HL-60 (cell line): ENCODE measurements around the gene CAMTA1.

ENCODE experiments used
- DNase-seq, 2 experiments: peaks; one replicate each; pipeline ENCODE4 v3.0.0-alpha.2; 2010 to 2020; ENCODE audit warnings: low read depth in 1 of 2, low spot score in 1 of 2
- H3K27ac ChIP-seq: fragments of 250-450 bp; sonication (Bioruptor Pico); replicated peaks from 2 replicates; pipeline ENCODE4 v1.5.1; 2020; ENCODE audit warnings: mild to moderate bottlenecking, moderate library complexity
- H3K27me3 ChIP-seq: fragments of 250-450 bp; sonication (Bioruptor Pico); 2 replicates; pipeline ENCODE4 v1.5.1; 2021; ENCODE audit warnings: mild to moderate bottlenecking, moderate library complexity; ENCODE audit not compliant: insufficient read depth, poor library complexity, severe bottlenecking
- H3K4me3 ChIP-seq: replicated peaks from 2 replicates; pipeline ENCODE4 v1.5.1; 2011; ENCODE audit warnings: mild to moderate bottlenecking, control low read depth, low read length; ENCODE audit not compliant: insufficient read depth
- GABPA ChIP-seq: IDR thresholded peaks from 2 replicates; pipeline ENCODE4 v1.6.1; 2012; ENCODE audit warnings: low read depth
- POLR2AphosphoS5 ChIP-seq: IDR thresholded peaks from 2 replicates; pipeline ENCODE4 v1.6.1; 2012; ENCODE audit warnings: low read depth
- SPI1 ChIP-seq: IDR thresholded peaks from 2 replicates; pipeline ENCODE4 v1.6.1; 2012; ENCODE audit warnings: low read depth, mild to moderate bottlenecking, borderline replicate concordance
- TF ChIP-seq, protein P1 (sequence below): IDR thresholded peaks from one replicate; pipeline ENCODE4 v1.5.1; 2011; ENCODE audit warnings: low read length, control low read depth, inconsistent platforms; ENCODE audit not compliant: insufficient read depth
- TF ChIP-seq, protein P2 (sequence below): IDR thresholded peaks from 2 replicates; pipeline ENCODE4 v1.6.1; 2012; ENCODE audit warnings: low read depth; ENCODE audit not compliant: insufficient replicate concordance

Gene CAMTA1

DNA sequence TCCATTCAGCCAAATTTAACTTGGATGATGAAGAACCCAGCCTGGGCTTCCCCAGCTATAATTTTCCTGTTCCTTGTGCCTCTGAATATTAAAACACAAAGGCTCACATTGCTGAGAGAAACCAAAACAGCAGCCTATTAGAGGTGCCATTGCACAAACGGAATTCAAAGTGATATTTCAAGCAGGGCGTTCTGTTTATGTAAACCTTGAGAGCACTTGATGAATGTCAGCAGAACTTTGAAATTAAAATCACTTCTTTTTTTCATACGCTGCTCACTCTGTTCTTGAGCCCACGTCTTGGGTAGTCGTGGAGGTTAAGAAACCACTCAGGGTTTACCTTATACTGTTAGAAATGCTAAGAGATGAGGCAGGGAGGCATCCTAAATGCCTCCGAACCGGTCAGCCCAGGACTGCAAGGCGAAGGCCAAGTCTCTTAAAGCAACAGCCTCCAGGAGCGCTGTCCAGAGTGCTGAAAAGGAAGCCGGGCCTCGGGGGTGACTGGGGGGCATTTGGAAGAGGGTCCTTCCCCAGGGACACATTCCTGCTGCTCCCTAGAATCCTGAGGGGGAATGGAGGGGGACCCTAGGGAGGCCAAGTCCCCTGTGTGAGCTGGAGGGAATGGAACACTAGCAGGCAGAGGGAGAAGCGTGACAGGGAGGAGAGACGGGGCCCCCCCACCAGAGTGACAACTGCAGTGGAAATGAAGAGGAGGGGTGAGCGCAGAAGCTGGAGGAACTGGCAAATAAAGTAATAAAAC is 831.0 kb downstream of the CAMTA1 start:
- Histone ChIP-seq H3K27ac (no peak overlapping the region), H3K27me3 (no peaks in the 10 kb centered on the region), H3K4me3 (no peak overlapping the region)
- TF ChIP-seq POLR2AphosphoS5 (no peak), GABPA (no peak), SPI1 (no peak)
- TF ChIP-seq, protein P1, sequence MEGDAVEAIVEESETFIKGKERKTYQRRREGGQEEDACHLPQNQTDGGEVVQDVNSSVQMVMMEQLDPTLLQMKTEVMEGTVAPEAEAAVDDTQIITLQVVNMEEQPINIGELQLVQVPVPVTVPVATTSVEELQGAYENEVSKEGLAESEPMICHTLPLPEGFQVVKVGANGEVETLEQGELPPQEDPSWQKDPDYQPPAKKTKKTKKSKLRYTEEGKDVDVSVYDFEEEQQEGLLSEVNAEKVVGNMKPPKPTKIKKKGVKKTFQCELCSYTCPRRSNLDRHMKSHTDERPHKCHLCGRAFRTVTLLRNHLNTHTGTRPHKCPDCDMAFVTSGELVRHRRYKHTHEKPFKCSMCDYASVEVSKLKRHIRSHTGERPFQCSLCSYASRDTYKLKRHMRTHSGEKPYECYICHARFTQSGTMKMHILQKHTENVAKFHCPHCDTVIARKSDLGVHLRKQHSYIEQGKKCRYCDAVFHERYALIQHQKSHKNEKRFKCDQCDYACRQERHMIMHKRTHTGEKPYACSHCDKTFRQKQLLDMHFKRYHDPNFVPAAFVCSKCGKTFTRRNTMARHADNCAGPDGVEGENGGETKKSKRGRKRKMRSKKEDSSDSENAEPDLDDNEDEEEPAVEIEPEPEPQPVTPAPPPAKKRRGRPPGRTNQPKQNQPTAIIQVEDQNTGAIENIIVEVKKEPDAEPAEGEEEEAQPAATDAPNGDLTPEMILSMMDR: no peak
- TF ChIP-seq, protein P2, sequence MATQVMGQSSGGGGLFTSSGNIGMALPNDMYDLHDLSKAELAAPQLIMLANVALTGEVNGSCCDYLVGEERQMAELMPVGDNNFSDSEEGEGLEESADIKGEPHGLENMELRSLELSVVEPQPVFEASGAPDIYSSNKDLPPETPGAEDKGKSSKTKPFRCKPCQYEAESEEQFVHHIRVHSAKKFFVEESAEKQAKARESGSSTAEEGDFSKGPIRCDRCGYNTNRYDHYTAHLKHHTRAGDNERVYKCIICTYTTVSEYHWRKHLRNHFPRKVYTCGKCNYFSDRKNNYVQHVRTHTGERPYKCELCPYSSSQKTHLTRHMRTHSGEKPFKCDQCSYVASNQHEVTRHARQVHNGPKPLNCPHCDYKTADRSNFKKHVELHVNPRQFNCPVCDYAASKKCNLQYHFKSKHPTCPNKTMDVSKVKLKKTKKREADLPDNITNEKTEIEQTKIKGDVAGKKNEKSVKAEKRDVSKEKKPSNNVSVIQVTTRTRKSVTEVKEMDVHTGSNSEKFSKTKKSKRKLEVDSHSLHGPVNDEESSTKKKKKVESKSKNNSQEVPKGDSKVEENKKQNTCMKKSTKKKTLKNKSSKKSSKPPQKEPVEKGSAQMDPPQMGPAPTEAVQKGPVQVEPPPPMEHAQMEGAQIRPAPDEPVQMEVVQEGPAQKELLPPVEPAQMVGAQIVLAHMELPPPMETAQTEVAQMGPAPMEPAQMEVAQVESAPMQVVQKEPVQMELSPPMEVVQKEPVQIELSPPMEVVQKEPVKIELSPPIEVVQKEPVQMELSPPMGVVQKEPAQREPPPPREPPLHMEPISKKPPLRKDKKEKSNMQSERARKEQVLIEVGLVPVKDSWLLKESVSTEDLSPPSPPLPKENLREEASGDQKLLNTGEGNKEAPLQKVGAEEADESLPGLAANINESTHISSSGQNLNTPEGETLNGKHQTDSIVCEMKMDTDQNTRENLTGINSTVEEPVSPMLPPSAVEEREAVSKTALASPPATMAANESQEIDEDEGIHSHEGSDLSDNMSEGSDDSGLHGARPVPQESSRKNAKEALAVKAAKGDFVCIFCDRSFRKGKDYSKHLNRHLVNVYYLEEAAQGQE: peak; percentile 98
- no peak for DNase-seq

DNA sequence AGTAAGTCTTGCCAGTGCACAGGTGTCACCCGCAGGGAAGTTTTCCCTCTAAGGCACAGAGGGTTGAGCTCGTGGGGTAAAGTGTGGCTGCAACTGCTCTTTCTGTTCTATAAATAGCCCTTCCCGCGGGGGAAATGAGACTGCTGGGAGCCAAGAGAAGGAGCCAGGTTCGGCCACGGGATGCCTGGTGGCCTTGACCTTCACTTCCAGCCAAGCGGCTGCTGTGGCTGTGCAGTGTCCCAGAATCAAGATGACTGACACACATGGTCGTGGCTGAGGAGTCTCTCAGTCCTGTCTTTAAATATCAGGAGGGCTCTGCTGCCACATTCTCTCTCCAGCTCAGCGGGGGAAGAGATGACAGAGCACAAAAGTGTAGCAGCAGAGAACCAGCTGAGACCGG is 831.7 kb downstream of the CAMTA1 start:
- Histone ChIP-seq H3K27ac (no peak overlapping the region), H3K27me3 (no peaks in the 10 kb centered on the region), H3K4me3 (no peak overlapping the region)
- DNase-seq: no peak
- TF ChIP-seq, protein P1: no peak
- TF ChIP-seq, protein P2: no peak
- TF ChIP-seq SPI1: no peak
- TF ChIP-seq POLR2AphosphoS5: no peak
- TF ChIP-seq GABPA: no peak

DNA sequence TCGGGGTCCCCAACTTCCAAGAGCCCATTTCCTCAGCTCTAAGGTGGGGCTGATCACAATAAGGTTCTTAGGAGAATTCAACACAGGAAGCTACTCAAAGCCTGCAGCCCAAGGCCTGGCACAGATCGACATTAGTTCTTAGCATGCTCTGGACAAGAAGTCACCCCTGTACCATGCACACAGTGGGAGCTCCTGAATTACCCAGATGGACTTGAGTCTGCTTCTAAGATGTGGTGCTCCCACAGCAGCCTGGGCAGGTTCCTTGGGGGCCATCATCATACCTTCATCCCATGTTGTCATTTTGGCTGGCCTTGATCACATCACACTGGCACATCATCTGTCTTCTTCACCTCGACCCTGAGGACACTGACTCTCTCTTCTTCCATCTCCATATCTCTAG is 832.6 kb downstream of the CAMTA1 start:
- DNase-seq: no peak
- Histone ChIP-seq H3K27me3 (no peaks in the 10 kb centered on the region), H3K27ac (no peak overlapping the region), H3K4me3 (no peak overlapping the region)
- TF ChIP-seq, protein P1: no peak
- TF ChIP-seq SPI1 (no peak), POLR2AphosphoS5 (no peak), GABPA (no peak)
- TF ChIP-seq, protein P2: no peak
